GM23338 (cell line): ENCODE measurements around the gene MYL11. TPM values are rescaled to one million over a fixed set of nuclear protein-coding genes. Genes with fewer than 3 reads are reported as not detected.

ENCODE experiments used
- ATAC-seq: fragments of 200-7000 bp; cut with Tn5 transposase; 3 replicates; pipeline ENCODE4 v1.9.1; 2020
- DNase-seq: peaks from one replicate; pipeline ENCODE4 v3.0.0-alpha.2; 2015; ENCODE audit warnings: low spot score
- H2AFZ ChIP-seq: fragments of 200-600 bp; sonication (generic); 2 replicates; pipeline ENCODE4 v1.8.0; 2016; ENCODE audit warnings: antibody characterized with exemption, mild to moderate bottlenecking, moderate library complexity
- H3F3A ChIP-seq: fragments of 200-600 bp; sonication (generic); replicated peaks from 2 replicates; pipeline ENCODE4 v1.8.0; 2017; ENCODE audit warnings: antibody characterized with exemption, mixed run types, low read depth
- H3K27ac ChIP-seq: fragments of 200-600 bp; sonication (generic); 2 replicates; pipeline ENCODE4 v1.6.1; 2016; ENCODE audit warnings: low read depth
- H3K27me3 ChIP-seq: fragments of 200-600 bp; sonication (generic); 2 replicates; pipeline ENCODE4 v1.8.0; 2016; ENCODE audit warnings: mild to moderate bottlenecking, mixed run types, moderate library complexity; ENCODE audit not compliant: insufficient read depth
- H3K36me3 ChIP-seq: fragments of 200-600 bp; sonication (generic); 2 replicates; pipeline ENCODE4 v1.8.0; 2016; ENCODE audit warnings: mild to moderate bottlenecking; ENCODE audit not compliant: insufficient read depth
- H3K4me1 ChIP-seq: fragments of 200-600 bp; sonication (generic); 2 replicates; pipeline ENCODE4 v1.8.0; 2016; ENCODE audit warnings: mild to moderate bottlenecking, moderate library complexity; ENCODE audit not compliant: insufficient read depth
- H3K4me2 ChIP-seq: fragments of 200-600 bp; sonication (generic); 2 replicates; pipeline ENCODE4 v1.7.1; 2017; ENCODE audit warnings: mixed run types
- H3K4me3 ChIP-seq: fragments of 200-600 bp; sonication (generic); 2 replicates; pipeline ENCODE4 v1.6.1; 2016; ENCODE audit warnings: mixed run types
- H3K79me2 ChIP-seq: fragments of 200-600 bp; sonication (generic); replicated peaks from 2 replicates; pipeline ENCODE4 v1.8.0; 2017; ENCODE audit warnings: mild to moderate bottlenecking; ENCODE audit not compliant: insufficient read depth
- H3K9me2 ChIP-seq: fragments of 200-600 bp; sonication (generic); 2 replicates; pipeline ENCODE4 v1.8.0; 2017; ENCODE audit not compliant: insufficient read depth
- H4K20me1 ChIP-seq: fragments of 200-600 bp; sonication (generic); replicated peaks from 2 replicates; pipeline ENCODE4 v1.8.0; 2017; ENCODE audit warnings: mild to moderate bottlenecking; ENCODE audit not compliant: insufficient read depth
- H3K27ac Mint-ChIP-seq: 2 replicates; pipeline ENCODE4 v1.8.0; 2020; ENCODE audit warnings: inconsistent platforms, mild to moderate bottlenecking, moderate library complexity, mixed read lengths
- H3K27me3 Mint-ChIP-seq: 3 replicates; pipeline ENCODE4 v1.8.0; 2022; ENCODE audit warnings: low read depth, mild to moderate bottlenecking, moderate library complexity, mixed read lengths, inconsistent platforms; ENCODE audit not compliant: insufficient read depth, poor library complexity
- H3K36me3 Mint-ChIP-seq: 3 replicates; pipeline ENCODE4 v1.8.0; 2021; ENCODE audit warnings: low read depth, mild to moderate bottlenecking, inconsistent platforms, moderate library complexity, mixed read lengths
- H3K4me1 Mint-ChIP-seq: 3 replicates; pipeline ENCODE4 v1.8.0; 2020; ENCODE audit warnings: mild to moderate bottlenecking, inconsistent platforms, mixed read lengths
- H3K4me3 Mint-ChIP-seq: 3 replicates; pipeline ENCODE4 v1.8.0; 2021; ENCODE audit warnings: moderate library complexity, mild to moderate bottlenecking, inconsistent platforms, mixed read lengths
- H3K9me3 Mint-ChIP-seq: 3 replicates; pipeline ENCODE4 v1.8.0; 2020; ENCODE audit warnings: moderate library complexity, mild to moderate bottlenecking, inconsistent platforms, mixed read lengths
- CREB1 ChIP-seq: fragments of 250-450 bp; sonication (Bioruptor Pico); IDR thresholded peaks from 2 replicates; pipeline ENCODE4 v1.5.0; 2020; ENCODE audit warnings: low read depth, mild to moderate bottlenecking, moderate library complexity
- CTCF ChIP-seq, 2 experiments: fragments of 200-600 bp in 1 of 2; sonication (generic) in 1 of 2; conservative IDR thresholded peaks; 2 replicates each; pipeline versions ENCODE4 v1.5.1 to v1.6.1; 2016 to 2017; ENCODE audit warnings: antibody characterized with exemption in 2 of 2, low read depth in 2 of 2, mild to moderate bottlenecking in 2 of 2, moderate library complexity in 1 of 2
- ETS1 ChIP-seq: IDR thresholded peaks from 2 replicates; pipeline ENCODE4 v1.6.1; 2016; ENCODE audit warnings: antibody characterized with exemption
- EZH2 ChIP-seq: fragments of 200-600 bp; sonication (generic); IDR thresholded peaks from one replicate; pipeline ENCODE4 v1.8.0; 2017; ENCODE audit warnings: antibody characterized with exemption, mild to moderate bottlenecking, low read depth; ENCODE audit not compliant: unreplicated experiment
- EZH2phosphoT487 ChIP-seq: fragments of 200-600 bp; sonication (generic); IDR thresholded peaks from one replicate; pipeline ENCODE4 v1.8.1; 2018; ENCODE audit warnings: antibody characterized with exemption; ENCODE audit not compliant: unreplicated experiment
- JUNB ChIP-seq: IDR thresholded peaks from one replicate; pipeline ENCODE4 v1.6.1; 2016; ENCODE audit warnings: antibody characterized with exemption; ENCODE audit not compliant: unreplicated experiment
- NANOG ChIP-seq: IDR thresholded peaks from 2 replicates; pipeline ENCODE4 v1.6.1; 2016; ENCODE audit warnings: antibody characterized with exemption, borderline replicate concordance
- POLR2AphosphoS5 ChIP-seq: IDR thresholded peaks from 2 replicates; pipeline ENCODE4 v1.6.1; 2016; ENCODE audit warnings: antibody characterized with exemption, low read depth
- REST ChIP-seq: IDR thresholded peaks from one replicate; pipeline ENCODE4 v1.6.1; 2018; ENCODE audit warnings: antibody characterized with exemption; ENCODE audit not compliant: unreplicated experiment
- STAT1 ChIP-seq: IDR thresholded peaks from one replicate; pipeline ENCODE4 v1.6.1; 2016; ENCODE audit warnings: antibody characterized with exemption; ENCODE audit not compliant: unreplicated experiment
- ZNF114 ChIP-seq: fragments of 250-450 bp; sonication (Bioruptor Pico); IDR thresholded peaks from 2 replicates; pipeline ENCODE4 v1.5.0; 2020; ENCODE audit warnings: mild to moderate bottlenecking, moderate library complexity
- ZNF331 ChIP-seq: fragments of 250-450 bp; sonication (Bioruptor Pico); IDR thresholded peaks from 2 replicates; pipeline ENCODE4 v1.5.0; 2020; ENCODE audit warnings: low read depth, mild to moderate bottlenecking, moderate library complexity
- polyA plus RNA-seq: library from polyadenylated mRNA; unstranded; fragments of >200 nt; fragmentation: Nextera tagmentation; extraction: Ambion mirVana; gene quantifications from 2 replicates; pipeline ENCODE4 v1.2.1, GENCODE V29; 2016
- total RNA-seq: library from RNA; depleted of rRNA; stranded (reverse); fragments of >200 nt; shearing (Covaris generic); gene quantifications from 2 replicates; pipeline ENCODE4 v1.2.3, GENCODE V29; 2014

The MYL11 gene
- total and polyA plus RNA-seq, 2 experiments from 2014 or later = 3.5 TPM; not detected in 1

- TF ChIP-seq REST (no peak), EZH2 (no peak), ZNF331 (CRISPR knock-in tag) (no peak), ZNF114 (CRISPR knock-in tag) (no peak), CTCF (conservative IDR thresholded peaks at IDR 0.05; ENCODE audit: low read depth in 2 of 2) (no peak), POLR2AphosphoS5 (no peak), EZH2phosphoT487 (no peak), CREB1 (no peak)
Measured at GRCh38 chr16:30397776-30398660, 23.4 kb downstream of the MYL11 start (continued).

GRCh38 chr16:30398661-30399434 is 24.2 kb downstream of the MYL11 start:
- Mint-ChIP-seq H3K9me3 (no peaks in the 10 kb centered on the region), H3K27ac (no peak overlapping the region), H3K27me3 (peaks cover 19% of the 10 kb centered on the region), H3K4me1 (peaks cover 37% of the 10 kb centered on the region), H3K36me3 (peaks cover 35% of the 10 kb centered on the region), H3K4me3 (peak overlapping the region; percentile 40; the same call in 2 of the 3 replicates)
- Histone ChIP-seq H2AFZ (no peak overlapping the region), H3K27me3 (no peaks in the 10 kb centered on the region), H3F3A (peaks cover 56% of the 10 kb centered on the region), H3K79me2 (peaks cover 20% of the 10 kb centered on the region), H3K27ac (peak overlapping the region; percentile 90), H4K20me1 (peaks cover 15% of the 10 kb centered on the region; the same call in 1 of the 2 replicates), H3K9me2 (no peaks in the 10 kb centered on the region), H3K4me3 (peak overlapping the region; percentile 59), H3K4me1 (peaks cover 30% of the 10 kb centered on the region), H3K4me2 (peak overlapping the region; percentile 87), H3K36me3 (peaks cover 9% of the 10 kb centered on the region; the same call in 1 of the 2 replicates)
- no peak for DNase-seq
- no peak for ATAC-seq
- TF ChIP-seq CREB1 = no peak
- TF ChIP-seq EZH2phosphoT487 = no peak
- no peak for TF ChIP-seq ZNF114 (CRISPR knock-in tag)
- TF ChIP-seq ETS1 = no peak
- no peak for TF ChIP-seq EZH2
- no peak for TF ChIP-seq STAT1
- no peak for TF ChIP-seq JUNB
- TF ChIP-seq ZNF331 (CRISPR knock-in tag) = no peak
- no peak for TF ChIP-seq NANOG
